HepG2 (cell line): Measurements from ENCODE around the gene ZAR1L. TPM values are rescaled to one million over a fixed set of nuclear protein-coding genes. Genes with fewer than 3 reads are reported as not detected.

Source experiments
- JUNB ChIP-seq: sonication (generic); formaldehyde crosslinking; IDR thresholded peaks from 2 replicates; pipeline ENCODE4 v1.8.0; 2022; ENCODE audit warnings: missing genetic modification reagents, mild to moderate bottlenecking, borderline replicate concordance
- KDM5A ChIP-seq: fragments of 200-600 bp; sonication (generic); IDR thresholded peaks from 2 replicates; pipeline ENCODE4 v1.7.0; 2018; ENCODE audit warnings: antibody characterized with exemption, mild to moderate bottlenecking, low read length, borderline replicate concordance
- KDM6A ChIP-seq: IDR thresholded peaks from 2 replicates; pipeline ENCODE4 v1.6.1; 2016; ENCODE audit warnings: low read depth
- POLR2AphosphoS5 ChIP-seq: IDR thresholded peaks from 2 replicates; pipeline ENCODE4 v1.6.1; 2012; ENCODE audit warnings: low read depth, low read length
- SNAPC2 ChIP-seq: sonication (generic); formaldehyde crosslinking; IDR thresholded peaks from 2 replicates; pipeline ENCODE4 v1.8.1; 2022; ENCODE audit warnings: mild to moderate bottlenecking, missing genetic modification reagents
- YEATS2 ChIP-seq: sonication (generic); formaldehyde crosslinking; IDR thresholded peaks from 2 replicates; pipeline ENCODE4 v1.4.0; 2020; ENCODE audit warnings: missing genetic modification reagents, borderline replicate concordance
- ZFP90 ChIP-seq: sonication (generic); formaldehyde crosslinking; IDR thresholded peaks from 2 replicates; pipeline ENCODE4 v1.8.0; 2022; ENCODE audit warnings: missing genetic modification reagents, mild to moderate bottlenecking, inconsistent platforms, borderline replicate concordance
- ZNF230 ChIP-seq: sonication (generic); formaldehyde crosslinking; IDR thresholded peaks from 2 replicates; pipeline ENCODE4 v1.4.0; 2020; ENCODE audit warnings: mild to moderate bottlenecking, missing genetic modification reagents
- ZNF30 ChIP-seq: sonication (generic); formaldehyde crosslinking; IDR thresholded peaks from 2 replicates; pipeline ENCODE4 v1.5.0; 2020; ENCODE audit warnings: mild to moderate bottlenecking, missing genetic modification reagents
- polyA plus RNA-seq, 8 experiments: library from polyadenylated mRNA; depleted of rRNA in 3 of 8; stranded (reverse) in 7 of 8; unstranded in 1 of 8; fragments of >200 nt; fragmentation: Illumina TruSeq in 4 of 8; extraction: Trizol in 4 of 8; gene quantifications; 2 replicates each; pipeline versions ENCODE4 v1.2.1 to v1.2.3, GENCODE V29; 2011 to 2016; ENCODE audit warnings: low read depth in 4 of 8, missing spikeins in 1 of 8, mixed read lengths in 1 of 8; ENCODE audit not compliant: insufficient read depth in 1 of 8
- total RNA-seq, 5 experiments: library from RNA; depleted of rRNA; stranded (reverse); fragments of >200 nt; fragmentation: Illumina TruSeq; extraction: Trizol; gene quantifications; 2 replicates each; pipeline ENCODE4 v1.2.3, GENCODE V29; 2016; ENCODE audit warnings: low read depth in 1 of 5
- TF ChIP-seq, protein P1 (sequence below): IDR thresholded peaks from 2 replicates; pipeline ENCODE4 v1.6.1; 2018; ENCODE audit warnings: missing genetic modification reagents, mild to moderate bottlenecking, missing compliant biosample characterization
- TF ChIP-seq, protein P2 (sequence below): sonication (generic); formaldehyde crosslinking; IDR thresholded peaks from 2 replicates; pipeline ENCODE4 v1.8.1; 2023; ENCODE audit warnings: mild to moderate bottlenecking, moderate library complexity, missing genetic modification reagents
- TF ChIP-seq, protein P3 (sequence below): fragments of 450-650 bp; IDR thresholded peaks from 2 replicates; pipeline ENCODE4 v1.6.1; 2016
- TF ChIP-seq, protein P4 (sequence below): sonication (generic); formaldehyde crosslinking; IDR thresholded peaks from 2 replicates; pipeline ENCODE4 v1.4.0; 2020; ENCODE audit warnings: missing genetic modification reagents
- TF ChIP-seq, protein P5 (sequence below): sonication (generic); formaldehyde crosslinking; IDR thresholded peaks from 2 replicates; pipeline ENCODE4 v1.4.0; 2020; ENCODE audit warnings: missing genetic modification reagents
- TF ChIP-seq, protein P6 (sequence below): sonication (generic); formaldehyde crosslinking; IDR thresholded peaks from 2 replicates; pipeline ENCODE4 v1.9.0; 2021; ENCODE audit warnings: missing genetic modification reagents, mild to moderate bottlenecking, borderline replicate concordance
- TF ChIP-seq, protein P7 (sequence below): IDR thresholded peaks from 2 replicates; pipeline ENCODE4 v1.6.1; 2012; ENCODE audit warnings: low read depth, low read length, improper control_type of control experiment
- TF ChIP-seq, protein P8 (sequence below): sonication (generic); formaldehyde crosslinking; IDR thresholded peaks from 2 replicates; pipeline ENCODE4 v1.4.0; 2020; ENCODE audit warnings: missing genetic modification reagents

Gene ZAR1L
- total and polyA plus RNA-seq, 2 of the 13 experiments (the other 11 are each of a cell fraction or from before 2014, with no cell fraction given): 0.09 TPM; not detected in 1

DNA sequence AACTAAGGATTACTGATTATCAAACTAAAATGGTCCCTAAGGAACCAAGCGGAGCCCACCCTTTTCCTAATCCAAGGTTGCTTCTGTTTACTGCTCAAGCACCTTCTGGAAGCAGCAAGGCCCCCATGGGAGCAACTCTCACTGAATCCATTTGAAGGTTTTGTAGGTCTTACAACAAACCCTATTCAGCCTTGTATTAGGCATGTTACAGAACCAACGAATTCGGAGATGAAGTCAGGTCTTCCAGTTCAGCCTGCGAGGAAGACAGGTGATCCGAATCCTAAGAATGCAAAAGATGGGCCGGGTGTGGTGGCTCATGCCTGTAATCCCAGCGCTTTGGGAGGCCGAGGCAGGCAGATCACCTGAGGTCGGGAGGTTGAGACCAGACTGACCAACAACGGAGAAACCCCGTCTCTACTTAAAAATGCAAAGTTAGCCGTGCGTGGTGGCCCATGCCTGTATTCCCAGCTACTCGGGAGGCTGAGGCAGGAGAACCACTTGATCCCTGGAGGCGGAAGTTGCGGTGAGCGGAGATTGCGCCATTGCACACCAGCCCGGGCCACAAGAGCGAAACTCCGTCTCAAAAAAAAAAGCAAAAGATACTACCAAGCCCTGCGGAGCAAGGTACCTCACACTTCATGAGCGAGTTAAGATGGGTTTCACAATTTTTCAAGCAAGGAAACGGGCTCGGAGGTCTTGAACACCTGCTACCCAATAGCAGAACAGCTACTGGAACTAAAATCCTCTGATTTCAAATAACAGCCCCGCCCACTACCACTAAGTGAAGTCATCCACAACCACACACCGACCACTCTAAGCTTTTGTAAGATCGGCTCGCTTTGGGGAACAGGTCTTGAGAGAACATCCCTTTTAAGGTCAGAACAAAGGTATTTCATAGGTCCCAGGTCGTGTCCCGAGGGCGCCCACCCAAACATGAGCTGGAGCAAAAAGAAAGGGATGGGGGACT lies 609 bp downstream of the ZAR1L start (continued):
- TF ChIP-seq ZNF30: no peak
- TF ChIP-seq ZFP90: no peak
- TF ChIP-seq, protein P1, sequence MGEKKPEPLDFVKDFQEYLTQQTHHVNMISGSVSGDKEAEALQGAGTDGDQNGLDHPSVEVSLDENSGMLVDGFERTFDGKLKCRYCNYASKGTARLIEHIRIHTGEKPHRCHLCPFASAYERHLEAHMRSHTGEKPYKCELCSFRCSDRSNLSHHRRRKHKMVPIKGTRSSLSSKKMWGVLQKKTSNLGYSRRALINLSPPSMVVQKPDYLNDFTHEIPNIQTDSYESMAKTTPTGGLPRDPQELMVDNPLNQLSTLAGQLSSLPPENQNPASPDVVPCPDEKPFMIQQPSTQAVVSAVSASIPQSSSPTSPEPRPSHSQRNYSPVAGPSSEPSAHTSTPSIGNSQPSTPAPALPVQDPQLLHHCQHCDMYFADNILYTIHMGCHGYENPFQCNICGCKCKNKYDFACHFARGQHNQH (CRISPR knock-in tag): no peak
- TF ChIP-seq ZNF230 (CRISPR knock-in tag): no peak
- TF ChIP-seq, protein P2, sequence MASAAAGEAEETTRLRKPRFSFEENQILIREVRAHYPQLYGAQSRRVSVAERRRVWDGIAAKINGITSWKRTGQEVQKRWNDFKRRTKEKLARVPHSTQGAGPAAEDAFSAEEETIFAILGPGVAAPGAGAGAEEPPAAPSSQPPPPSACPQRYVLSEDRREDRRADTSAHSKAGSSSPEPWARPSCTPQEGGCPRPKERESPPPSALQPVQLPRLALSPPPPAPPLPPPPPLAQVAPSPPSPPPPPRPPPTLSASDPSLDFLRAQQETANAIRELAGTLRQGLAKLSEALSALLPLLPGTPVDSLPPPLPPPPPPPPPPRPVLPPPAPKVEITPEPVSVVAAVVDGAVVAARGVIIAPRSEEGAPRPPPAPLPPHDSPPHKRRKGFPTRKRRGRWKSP (CRISPR knock-in tag): no peak
- TF ChIP-seq KDM6A (CRISPR knock-in tag): no peak
- TF ChIP-seq, protein P3, sequence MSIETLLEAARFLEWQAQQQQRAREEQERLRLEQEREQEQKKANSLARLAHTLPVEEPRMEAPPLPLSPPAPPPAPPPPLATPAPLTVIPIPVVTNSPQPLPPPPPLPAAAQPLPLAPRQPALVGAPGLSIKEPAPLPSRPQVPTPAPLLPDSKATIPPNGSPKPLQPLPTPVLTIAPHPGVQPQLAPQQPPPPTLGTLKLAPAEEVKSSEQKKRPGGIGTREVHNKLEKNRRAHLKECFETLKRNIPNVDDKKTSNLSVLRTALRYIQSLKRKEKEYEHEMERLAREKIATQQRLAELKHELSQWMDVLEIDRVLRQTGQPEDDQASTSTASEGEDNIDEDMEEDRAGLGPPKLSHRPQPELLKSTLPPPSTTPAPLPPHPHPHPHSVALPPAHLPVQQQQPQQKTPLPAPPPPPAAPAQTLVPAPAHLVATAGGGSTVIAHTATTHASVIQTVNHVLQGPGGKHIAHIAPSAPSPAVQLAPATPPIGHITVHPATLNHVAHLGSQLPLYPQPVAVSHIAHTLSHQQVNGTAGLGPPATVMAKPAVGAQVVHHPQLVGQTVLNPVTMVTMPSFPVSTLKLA: no peak
- TF ChIP-seq JUNB (CRISPR knock-in tag): no peak
- TF ChIP-seq, protein P4, sequence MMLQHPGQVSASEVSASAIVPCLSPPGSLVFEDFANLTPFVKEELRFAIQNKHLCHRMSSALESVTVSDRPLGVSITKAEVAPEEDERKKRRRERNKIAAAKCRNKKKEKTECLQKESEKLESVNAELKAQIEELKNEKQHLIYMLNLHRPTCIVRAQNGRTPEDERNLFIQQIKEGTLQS (CRISPR knock-in tag): no peak
- TF ChIP-seq, protein P5, sequence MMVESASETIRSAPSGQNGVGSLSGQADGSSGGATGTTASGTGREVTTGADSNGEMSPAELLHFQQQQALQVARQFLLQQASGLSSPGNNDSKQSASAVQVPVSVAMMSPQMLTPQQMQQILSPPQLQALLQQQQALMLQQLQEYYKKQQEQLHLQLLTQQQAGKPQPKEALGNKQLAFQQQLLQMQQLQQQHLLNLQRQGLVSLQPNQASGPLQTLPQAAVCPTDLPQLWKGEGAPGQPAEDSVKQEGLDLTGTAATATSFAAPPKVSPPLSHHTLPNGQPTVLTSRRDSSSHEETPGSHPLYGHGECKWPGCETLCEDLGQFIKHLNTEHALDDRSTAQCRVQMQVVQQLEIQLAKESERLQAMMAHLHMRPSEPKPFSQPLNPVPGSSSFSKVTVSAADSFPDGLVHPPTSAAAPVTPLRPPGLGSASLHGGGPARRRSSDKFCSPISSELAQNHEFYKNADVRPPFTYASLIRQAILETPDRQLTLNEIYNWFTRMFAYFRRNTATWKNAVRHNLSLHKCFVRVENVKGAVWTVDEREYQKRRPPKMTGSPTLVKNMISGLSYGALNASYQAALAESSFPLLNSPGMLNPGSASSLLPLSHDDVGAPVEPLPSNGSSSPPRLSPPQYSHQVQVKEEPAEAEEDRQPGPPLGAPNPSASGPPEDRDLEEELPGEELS (CRISPR knock-in tag): no peak
- no peak for TF ChIP-seq POLR2AphosphoS5
- 0 out of 2 replicates have a peak, but pooled peaks have one; percentile 38 for TF ChIP-seq KDM5A
- TF ChIP-seq SNAPC2 (CRISPR knock-in tag): no peak
- TF ChIP-seq YEATS2: no peak
- TF ChIP-seq, protein P6, sequence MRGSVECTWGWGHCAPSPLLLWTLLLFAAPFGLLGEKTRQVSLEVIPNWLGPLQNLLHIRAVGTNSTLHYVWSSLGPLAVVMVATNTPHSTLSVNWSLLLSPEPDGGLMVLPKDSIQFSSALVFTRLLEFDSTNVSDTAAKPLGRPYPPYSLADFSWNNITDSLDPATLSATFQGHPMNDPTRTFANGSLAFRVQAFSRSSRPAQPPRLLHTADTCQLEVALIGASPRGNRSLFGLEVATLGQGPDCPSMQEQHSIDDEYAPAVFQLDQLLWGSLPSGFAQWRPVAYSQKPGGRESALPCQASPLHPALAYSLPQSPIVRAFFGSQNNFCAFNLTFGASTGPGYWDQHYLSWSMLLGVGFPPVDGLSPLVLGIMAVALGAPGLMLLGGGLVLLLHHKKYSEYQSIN (CRISPR knock-in tag): no peak
- TF ChIP-seq, protein P7, sequence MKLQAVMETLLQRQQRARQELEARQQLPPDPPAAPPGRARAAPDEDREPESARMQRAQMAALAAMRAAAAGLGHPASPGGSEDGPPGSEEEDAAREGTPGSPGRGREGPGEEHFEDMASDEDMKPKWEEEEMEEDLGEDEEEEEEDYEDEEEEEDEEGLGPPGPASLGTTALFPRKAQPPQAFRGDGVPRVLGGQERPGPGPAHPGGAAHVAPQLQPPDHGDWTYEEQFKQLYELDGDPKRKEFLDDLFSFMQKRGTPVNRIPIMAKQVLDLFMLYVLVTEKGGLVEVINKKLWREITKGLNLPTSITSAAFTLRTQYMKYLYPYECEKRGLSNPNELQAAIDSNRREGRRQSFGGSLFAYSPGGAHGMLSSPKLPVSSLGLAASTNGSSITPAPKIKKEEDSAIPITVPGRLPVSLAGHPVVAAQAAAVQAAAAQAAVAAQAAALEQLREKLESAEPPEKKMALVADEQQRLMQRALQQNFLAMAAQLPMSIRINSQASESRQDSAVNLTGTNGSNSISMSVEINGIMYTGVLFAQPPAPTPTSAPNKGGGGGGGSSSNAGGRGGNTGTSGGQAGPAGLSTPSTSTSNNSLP: no peak
- TF ChIP-seq, protein P8, sequence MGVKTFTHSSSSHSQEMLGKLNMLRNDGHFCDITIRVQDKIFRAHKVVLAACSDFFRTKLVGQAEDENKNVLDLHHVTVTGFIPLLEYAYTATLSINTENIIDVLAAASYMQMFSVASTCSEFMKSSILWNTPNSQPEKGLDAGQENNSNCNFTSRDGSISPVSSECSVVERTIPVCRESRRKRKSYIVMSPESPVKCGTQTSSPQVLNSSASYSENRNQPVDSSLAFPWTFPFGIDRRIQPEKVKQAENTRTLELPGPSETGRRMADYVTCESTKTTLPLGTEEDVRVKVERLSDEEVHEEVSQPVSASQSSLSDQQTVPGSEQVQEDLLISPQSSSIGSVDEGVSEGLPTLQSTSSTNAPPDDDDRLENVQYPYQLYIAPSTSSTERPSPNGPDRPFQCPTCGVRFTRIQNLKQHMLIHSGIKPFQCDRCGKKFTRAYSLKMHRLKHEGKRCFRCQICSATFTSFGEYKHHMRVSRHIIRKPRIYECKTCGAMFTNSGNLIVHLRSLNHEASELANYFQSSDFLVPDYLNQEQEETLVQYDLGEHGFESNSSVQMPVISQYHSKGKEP (CRISPR knock-in tag): no peak
